ENCODE data around the gene ZNF668.
"Not testable (repeated sequence)": the region's sequence is repeated elsewhere in the genome, so short reads cannot be mapped to it uniquely, and the experiment has no call there.

Gene ZNF668

GRCh38 chr16:31023252-31023602, 50.8 kb downstream of the ZNF668 start:
- no peak for TF ChIP-seq CTCF (IDR thresholded peaks at IDR 0.05; ENCODE audit: low read depth, low read length, missing control alignments)
- H3K4me3 ChIP-seq (ENCODE audit: low read depth, low read length), result no peak overlapping the region
- no peak for DNase-seq (ENCODE audit: low read depth)

- TF ChIP-seq CTCF (IDR thresholded peaks at IDR 0.05; ENCODE audit: low read depth, low read length, missing control alignments), result no peak
- H3K4me3 ChIP-seq (ENCODE audit: low read depth, low read length), result no peak overlapping the region
- no peak for DNase-seq (ENCODE audit: low read depth)
Observed at GRCh38 chr16:31022544-31023251, 51.3 kb downstream of the ZNF668 start.

- no peak for DNase-seq (ENCODE audit: low read depth)
- no peak for TF ChIP-seq CTCF (IDR thresholded peaks at IDR 0.05; ENCODE audit: low read depth, low read length, missing control alignments)
- H3K4me3 ChIP-seq (ENCODE audit: low read depth, low read length), result no peak overlapping the region
Observed at GRCh38 chr16:31020536-31020935, 53.5 kb downstream of the ZNF668 start.

- not testable (repeated sequence) for H3K4me3 ChIP-seq (ENCODE audit: low read depth, low read length); DNase-seq (ENCODE audit: low read depth)
Observed at GRCh38 chr16:31017756-31018155, 56.3 kb downstream of the ZNF668 start.

- H3K4me3 ChIP-seq (ENCODE audit: low read depth, low read length), result no peak overlapping the region
- no peak for DNase-seq (ENCODE audit: low read depth)
- peak; percentile 22 for TF ChIP-seq CTCF (IDR thresholded peaks at IDR 0.05; ENCODE audit: low read depth, low read length, missing control alignments)
Observed at GRCh38 chr16:31016018-31016417, 58.0 kb downstream of the ZNF668 start.

GRCh38 chr16:31013292-31013691, 60.7 kb downstream of the ZNF668 start:
- not testable (repeated sequence) for DNase-seq (ENCODE audit: low read depth); H3K4me3 ChIP-seq (ENCODE audit: low read depth, low read length)

GRCh38 chr16:31011815-31012214, 62.2 kb downstream of the ZNF668 start:
- H3K4me3 ChIP-seq (ENCODE audit: low read depth, low read length); DNase-seq (ENCODE audit: low read depth): not testable (repeated sequence)
